ENCODE data around the gene ARL2. TPM values are rescaled to one million over a fixed set of nuclear protein-coding genes. Genes with fewer than 3 reads are reported as not detected.

The ARL2 gene
- polyA plus RNA-seq (2011; rRNA removed) (117 and 141 TPM in 2 replicates), polyA minus RNA-seq (2011; rRNA and poly(A)+ RNA removed) (24.8 and 36.6 TPM in 2 replicates)

DNA sequence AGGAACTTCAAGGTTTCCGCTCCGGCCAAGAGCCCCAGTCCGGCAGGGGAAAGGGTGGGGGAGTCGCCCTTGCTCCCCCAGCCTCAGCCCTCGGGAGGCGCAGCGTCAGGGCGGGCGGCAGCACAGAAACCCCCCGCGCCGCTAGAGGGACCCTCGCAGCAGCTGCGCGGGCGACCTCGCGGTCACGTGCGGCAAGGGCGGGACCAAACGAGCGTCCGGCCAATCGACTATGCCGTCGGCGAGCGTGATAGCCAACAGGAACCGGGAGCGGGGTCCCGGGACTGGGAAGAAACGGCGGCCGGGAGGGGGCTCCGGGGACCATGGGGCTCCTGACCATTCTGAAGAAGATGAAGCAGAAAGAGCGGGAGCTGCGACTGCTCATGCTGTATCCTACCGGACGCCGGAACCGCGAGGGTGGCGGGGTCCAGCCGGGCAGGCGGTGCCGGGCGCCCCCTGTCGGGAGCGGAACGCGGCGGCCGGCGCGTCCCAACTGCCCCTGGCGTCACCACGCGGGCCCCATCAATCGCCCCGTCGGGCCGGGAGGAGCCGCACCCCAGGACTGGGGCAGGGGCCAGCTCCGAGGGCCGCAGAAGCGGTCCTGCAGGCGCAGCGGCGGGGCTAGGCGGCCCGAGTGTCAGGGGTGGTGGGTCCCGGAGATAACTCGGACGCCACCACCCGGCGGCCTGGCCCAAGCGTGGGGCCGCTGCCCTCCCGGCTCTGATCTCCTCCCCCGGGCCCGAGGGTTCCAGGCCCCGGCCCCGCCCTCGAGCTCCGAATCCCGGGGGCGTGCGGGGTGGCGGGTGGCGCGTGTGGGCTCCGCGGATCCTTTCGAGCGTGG is at the start of gene ARL2:
ARL2 (plus strand) TSS at position 273 of the 838 bp plus-strand sequence; CDS start at position 321, 48 bp downstream.
- TF ChIP-seq, protein P1, sequence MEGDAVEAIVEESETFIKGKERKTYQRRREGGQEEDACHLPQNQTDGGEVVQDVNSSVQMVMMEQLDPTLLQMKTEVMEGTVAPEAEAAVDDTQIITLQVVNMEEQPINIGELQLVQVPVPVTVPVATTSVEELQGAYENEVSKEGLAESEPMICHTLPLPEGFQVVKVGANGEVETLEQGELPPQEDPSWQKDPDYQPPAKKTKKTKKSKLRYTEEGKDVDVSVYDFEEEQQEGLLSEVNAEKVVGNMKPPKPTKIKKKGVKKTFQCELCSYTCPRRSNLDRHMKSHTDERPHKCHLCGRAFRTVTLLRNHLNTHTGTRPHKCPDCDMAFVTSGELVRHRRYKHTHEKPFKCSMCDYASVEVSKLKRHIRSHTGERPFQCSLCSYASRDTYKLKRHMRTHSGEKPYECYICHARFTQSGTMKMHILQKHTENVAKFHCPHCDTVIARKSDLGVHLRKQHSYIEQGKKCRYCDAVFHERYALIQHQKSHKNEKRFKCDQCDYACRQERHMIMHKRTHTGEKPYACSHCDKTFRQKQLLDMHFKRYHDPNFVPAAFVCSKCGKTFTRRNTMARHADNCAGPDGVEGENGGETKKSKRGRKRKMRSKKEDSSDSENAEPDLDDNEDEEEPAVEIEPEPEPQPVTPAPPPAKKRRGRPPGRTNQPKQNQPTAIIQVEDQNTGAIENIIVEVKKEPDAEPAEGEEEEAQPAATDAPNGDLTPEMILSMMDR (IDR thresholded peaks at IDR 0.05; ENCODE audit: insufficient read depth, low read depth, low read length) = peak; percentile 40
- POLR2A ChIA-PET = interaction anchor here (0.7 kb wide), 1 partner anchor 71 kb away, joined by 3 read pairs; no protein-coding TSS in a partner anchor
- CTCF ChIA-PET = interaction anchor here (0.6 to 5.4 kb wide), 51 partner anchors 9 to 308 kb away, joined by 3 to 56 read pairs (median 4); partner anchors contain the start of genes ATG2A, BATF2, CAPN1 and CDC42BPG

DNA sequence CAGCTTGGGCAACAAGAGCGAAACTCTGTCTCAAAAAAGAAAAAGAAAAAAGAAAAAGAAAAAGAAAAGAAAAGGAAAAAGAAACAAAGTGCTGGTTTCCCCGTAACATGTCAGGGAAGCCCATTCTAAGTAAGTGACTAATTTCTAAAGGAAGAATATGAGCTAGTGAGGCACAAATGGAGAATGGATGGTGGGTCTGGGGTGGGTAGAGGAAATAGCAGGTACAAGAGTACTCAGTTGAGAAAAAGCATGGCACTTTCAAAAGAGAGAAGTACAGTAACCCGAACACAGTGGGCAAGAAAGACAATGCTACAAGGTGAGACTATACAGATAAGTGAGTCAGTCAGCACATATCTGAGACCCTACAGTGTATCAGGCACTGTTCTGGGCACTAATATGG is 46.6 kb upstream of the ARL2 start:
- CTCF ChIA-PET = no interaction called here
- DNase-seq (ENCODE audit: low read depth) = no peak
- POLR2A ChIA-PET = no interaction called here

More for the DNA sequence above, at the start of gene ARL2:
- DNase-seq (ENCODE audit: low read depth) = no peak
- Histone ChIP-seq H3K36me3 (ENCODE audit: control insufficient read depth, insufficient read depth, low read length) (peaks cover 3% of the 10 kb centered on the region), H3K4me3 (ENCODE audit: low read depth, low read length) (peak within 1 kb of the TSS; percentile 93), H3K27me3 (ENCODE audit: control insufficient read depth, insufficient read depth, low read length) (no peaks in the 10 kb centered on the region)

DNA sequence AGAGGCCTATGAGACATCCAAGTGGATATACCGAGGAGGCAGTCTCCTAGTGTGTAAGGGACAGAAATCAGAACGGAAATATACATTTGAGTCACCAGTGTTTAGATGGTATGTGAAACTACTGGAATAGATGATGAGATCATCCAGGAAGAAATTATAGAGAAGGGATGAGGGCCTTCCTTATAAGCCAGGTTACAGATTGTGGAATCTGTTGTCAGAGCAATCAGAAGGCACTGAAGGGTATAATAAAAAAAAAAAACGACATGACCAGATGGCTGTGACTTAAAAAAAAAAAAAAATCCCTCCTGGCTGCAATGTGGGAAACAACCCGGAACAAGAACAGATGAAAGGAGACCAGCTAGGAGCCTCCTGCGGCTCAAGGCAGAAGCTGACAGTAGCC is 44.8 kb upstream of the ARL2 start:
- no peak for DNase-seq (ENCODE audit: low read depth)
- H3K36me3 ChIP-seq (ENCODE audit: control insufficient read depth, insufficient read depth, low read length) = no peaks in the 10 kb centered on the region
- no peak overlapping the region for H3K4me3 ChIP-seq (ENCODE audit: low read depth, low read length)
- POLR2A ChIA-PET = interaction anchor here (0.6 kb wide), 1 partner anchor 113 kb away, joined by 5 read pairs; no protein-coding TSS in a partner anchor
- no peaks in the 10 kb centered on the region for H3K27me3 ChIP-seq (ENCODE audit: control insufficient read depth, insufficient read depth, low read length)
- TF ChIP-seq, protein P1 (IDR thresholded peaks at IDR 0.05; ENCODE audit: insufficient read depth, low read depth, low read length) = no peak
- CTCF ChIA-PET = no interaction called here

More for the DNA sequence above, 46.6 kb upstream of the ARL2 start:
- no peak overlapping the region for H3K4me3 ChIP-seq (ENCODE audit: low read depth, low read length)
- no peaks in the 10 kb centered on the region for H3K36me3 ChIP-seq (ENCODE audit: control insufficient read depth, insufficient read depth, low read length)
- no peaks in the 10 kb centered on the region for H3K27me3 ChIP-seq (ENCODE audit: control insufficient read depth, insufficient read depth, low read length)
- TF ChIP-seq, protein P1 (IDR thresholded peaks at IDR 0.05; ENCODE audit: insufficient read depth, low read depth, low read length) = no peak

DNA sequence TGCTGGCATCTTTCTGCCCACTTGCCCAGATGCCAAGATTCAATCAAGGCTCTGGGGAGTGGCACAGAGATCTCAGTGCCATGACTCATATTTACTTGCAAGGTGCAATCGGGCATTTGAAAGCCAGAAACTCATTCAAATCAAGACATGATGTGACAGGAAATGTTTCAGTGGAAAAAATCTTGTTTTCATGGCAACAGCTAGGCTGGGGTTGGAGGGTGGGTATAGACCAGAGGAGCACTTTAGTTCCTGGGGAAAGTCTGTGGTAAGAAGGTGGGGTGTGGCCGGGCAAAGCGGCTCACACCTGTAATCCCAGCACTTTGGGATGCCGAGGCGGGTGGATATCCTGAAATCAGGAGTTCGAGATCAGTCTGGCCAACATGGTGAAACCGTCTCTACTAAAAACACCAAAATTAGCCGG is 43.2 kb upstream of the ARL2 start:
- ChIA-PET POLR2A (no interaction called here), CTCF (interaction anchor here (1.0 kb wide), 1 partner anchor 8 kb away, joined by 3 read pairs; no protein-coding TSS in a partner anchor)
- H3K4me3 ChIP-seq (ENCODE audit: low read depth, low read length) = no peak overlapping the region
- H3K27me3 ChIP-seq (ENCODE audit: control insufficient read depth, insufficient read depth, low read length) = 0 out of 2 replicates have a peak, but pooled peaks cover 1% of the 10 kb centered on the region
- no peak for DNase-seq (ENCODE audit: low read depth)
- no peaks in the 10 kb centered on the region for H3K36me3 ChIP-seq (ENCODE audit: control insufficient read depth, insufficient read depth, low read length)
- TF ChIP-seq, protein P1 (IDR thresholded peaks at IDR 0.05; ENCODE audit: insufficient read depth, low read depth, low read length) = no peak

Measured in BJ (cell line).